Eye (tissue), 1 donor: ENCODE results near the gene FOXRED2.

Experiments used
- DNase-seq: peaks from one replicate; pipeline ENCODE4 v3.0.0-alpha.2; 2015

Gene FOXRED2

DNA sequence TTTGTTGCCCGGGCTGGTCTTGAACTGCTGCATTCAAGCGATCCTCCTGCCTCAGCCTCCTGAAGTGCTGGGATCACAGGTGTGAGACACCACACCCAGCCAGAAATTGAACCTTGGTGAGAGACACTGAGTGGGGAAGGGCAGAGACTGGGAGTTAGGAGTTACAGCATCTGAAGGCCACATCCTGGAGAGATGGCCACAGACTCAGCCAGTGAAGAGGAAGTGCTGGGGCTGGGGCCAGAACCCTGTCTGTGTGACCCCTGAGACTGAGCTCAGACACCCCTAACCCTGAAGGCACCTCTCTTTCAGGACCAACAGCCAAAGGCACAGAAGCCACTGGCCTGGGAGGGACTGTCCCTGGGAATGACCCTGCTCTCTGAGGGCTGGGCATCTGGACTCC lies 59.2 kb downstream of the FOXRED2 start:
- DNase-seq, result no peak

DNA sequence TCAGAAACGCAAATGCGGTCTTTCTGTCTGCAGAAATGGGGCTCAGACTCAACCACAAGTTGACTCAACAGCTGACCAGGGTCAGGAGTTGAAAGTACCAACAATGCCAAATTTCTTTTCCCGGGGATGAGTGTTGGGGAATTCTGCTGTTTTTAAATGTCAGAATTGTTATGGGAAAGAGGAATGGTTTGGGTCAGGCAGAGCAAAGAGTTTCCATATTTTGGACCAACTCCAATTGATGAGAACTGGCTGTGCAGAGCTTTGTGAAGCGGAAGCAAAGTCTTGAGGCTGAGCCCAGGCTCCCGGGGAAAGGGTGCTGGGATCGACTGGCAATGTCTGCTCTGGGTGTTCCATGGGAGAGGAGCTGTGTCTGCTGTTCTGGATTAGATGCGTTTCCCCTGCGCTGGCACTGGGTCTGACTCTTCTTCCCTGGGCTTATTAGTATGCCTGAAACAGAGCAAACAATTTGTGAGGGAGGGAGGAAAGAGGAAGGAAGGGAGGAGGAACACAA lies 61.6 kb downstream of the FOXRED2 start:
- no peak for DNase-seq

- DNase-seq, result no peak
These were observed 63.6 kb downstream of the FOXRED2 start for GRCh38 chr22:36443198-36443770.

DNA sequence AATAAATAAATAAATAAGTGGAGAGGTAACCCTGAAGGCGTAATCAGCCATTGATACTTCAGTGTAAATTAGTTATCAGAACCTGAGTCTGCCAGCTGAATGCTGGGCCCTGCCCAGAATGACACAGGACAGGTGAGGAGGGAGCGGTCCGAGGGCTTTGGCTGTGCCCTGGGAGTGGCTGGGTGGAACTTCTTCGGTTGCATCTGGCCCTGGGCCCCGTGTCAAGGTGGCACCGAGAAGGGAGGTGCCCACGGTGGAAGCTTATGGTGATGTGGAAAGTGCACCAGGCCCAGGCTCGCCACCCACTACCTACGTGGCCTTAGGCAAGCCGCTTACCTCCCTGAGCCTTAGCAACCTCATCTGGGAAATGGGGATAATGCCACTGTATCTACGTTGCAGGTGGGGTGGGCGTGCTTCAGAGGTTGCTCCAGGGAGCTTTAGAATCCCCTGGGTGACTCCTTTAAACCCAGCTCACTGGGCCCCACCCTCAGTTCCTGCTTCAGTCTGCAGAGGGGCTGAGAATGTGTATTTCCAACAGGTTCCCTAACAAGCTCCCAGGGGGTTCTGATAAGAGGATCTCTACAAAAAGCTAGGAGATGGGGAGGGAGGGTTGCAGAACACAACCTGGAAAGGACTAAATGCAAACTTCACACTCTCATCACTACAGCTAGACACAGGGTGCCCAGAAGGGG lies 64.2 kb downstream of the FOXRED2 start:
- no peak for DNase-seq

DNA sequence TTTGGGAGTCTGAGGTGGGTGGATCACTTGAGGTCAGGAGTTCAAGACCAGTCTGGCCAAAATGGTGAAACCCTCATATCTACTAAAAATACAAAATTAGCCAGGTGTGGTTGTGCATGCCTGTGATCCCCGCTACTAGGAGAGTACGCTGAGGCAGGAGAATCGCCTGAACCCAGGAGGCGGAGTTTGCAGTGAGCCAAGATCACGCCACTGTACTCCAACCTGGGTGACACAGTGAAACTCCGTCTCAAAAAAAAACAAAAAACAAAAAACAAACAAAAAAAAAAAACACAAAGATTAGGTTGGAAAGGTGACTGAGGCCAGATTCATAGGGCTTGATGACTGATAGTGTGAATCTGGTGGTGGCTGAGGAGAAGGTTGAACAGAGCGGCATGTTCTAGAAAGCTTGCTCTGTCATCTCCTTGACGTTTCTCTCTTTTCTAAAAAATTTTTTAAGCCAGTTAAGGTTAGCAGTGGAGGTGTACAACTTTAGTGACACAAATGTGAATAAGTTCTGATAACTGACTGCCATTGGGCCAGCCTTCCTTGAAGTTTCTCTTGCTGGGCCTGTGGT lies 66.3 kb downstream of the FOXRED2 start:
- no peak for DNase-seq

GRCh38 chr22:36439481-36440271 lies 67.2 kb downstream of the FOXRED2 start:
- DNase-seq, result no peak
